D721Med (cell line): ENCODE results near the gene HMCN2.

Experiments
- DNase-seq: peaks from one replicate; pipeline ENCODE4 v3.0.0; 2011; ENCODE audit warnings: low spot score; ENCODE audit not compliant: insufficient read length
- FAIRE-seq: peaks from 2 replicates; lab custom pipeline; 2011; peaks lifted over from hg19 to GRCh38; lab: Jason Lieb, UNC
- TF ChIP-seq, protein P1 (sequence below): IDR thresholded peaks from 2 replicates; pipeline ENCODE4 v1.5.1; 2012; ENCODE audit warnings: mild to moderate bottlenecking, control low read depth; ENCODE audit not compliant: insufficient read depth; ENCODE audit errors: missing control alignments

Gene HMCN2

DNA sequence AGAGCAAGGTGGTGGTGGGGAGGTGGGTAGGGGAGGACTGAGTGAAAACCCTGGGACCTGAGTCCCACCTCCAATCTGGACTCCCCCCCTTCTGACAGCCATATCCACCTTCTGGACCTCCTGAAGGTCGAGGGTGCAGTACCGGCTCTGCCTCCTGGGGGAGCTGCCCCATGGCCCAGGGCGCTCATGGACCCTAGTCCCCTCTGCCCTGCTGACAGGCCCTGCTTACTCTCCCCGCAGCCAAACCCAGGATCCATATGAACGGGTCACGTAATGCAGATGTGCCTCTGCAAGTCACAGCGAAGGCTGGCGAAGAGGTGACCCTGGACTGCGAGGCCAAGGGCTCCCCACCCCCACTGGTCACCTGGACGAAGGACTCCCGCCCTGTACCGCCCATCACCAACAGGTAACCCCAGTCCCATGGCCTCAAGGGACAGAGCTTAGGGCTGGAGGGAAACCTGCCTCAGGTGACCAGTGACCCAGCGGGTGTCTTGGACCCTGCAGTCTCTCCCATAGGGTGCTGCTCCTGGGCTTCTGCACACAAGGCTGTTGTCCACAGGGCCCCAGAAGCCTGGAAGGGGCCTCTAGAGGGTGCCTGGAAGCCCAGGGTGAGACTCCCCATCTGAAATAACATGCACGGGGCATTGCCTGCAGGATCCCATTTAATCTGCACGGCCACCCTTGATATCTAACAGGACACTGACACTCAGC, 61.7 kb downstream of the HMCN2 start:
- TF ChIP-seq, protein P1, sequence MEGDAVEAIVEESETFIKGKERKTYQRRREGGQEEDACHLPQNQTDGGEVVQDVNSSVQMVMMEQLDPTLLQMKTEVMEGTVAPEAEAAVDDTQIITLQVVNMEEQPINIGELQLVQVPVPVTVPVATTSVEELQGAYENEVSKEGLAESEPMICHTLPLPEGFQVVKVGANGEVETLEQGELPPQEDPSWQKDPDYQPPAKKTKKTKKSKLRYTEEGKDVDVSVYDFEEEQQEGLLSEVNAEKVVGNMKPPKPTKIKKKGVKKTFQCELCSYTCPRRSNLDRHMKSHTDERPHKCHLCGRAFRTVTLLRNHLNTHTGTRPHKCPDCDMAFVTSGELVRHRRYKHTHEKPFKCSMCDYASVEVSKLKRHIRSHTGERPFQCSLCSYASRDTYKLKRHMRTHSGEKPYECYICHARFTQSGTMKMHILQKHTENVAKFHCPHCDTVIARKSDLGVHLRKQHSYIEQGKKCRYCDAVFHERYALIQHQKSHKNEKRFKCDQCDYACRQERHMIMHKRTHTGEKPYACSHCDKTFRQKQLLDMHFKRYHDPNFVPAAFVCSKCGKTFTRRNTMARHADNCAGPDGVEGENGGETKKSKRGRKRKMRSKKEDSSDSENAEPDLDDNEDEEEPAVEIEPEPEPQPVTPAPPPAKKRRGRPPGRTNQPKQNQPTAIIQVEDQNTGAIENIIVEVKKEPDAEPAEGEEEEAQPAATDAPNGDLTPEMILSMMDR, result no peak
- FAIRE-seq, result no peak
- no peak for DNase-seq

DNA sequence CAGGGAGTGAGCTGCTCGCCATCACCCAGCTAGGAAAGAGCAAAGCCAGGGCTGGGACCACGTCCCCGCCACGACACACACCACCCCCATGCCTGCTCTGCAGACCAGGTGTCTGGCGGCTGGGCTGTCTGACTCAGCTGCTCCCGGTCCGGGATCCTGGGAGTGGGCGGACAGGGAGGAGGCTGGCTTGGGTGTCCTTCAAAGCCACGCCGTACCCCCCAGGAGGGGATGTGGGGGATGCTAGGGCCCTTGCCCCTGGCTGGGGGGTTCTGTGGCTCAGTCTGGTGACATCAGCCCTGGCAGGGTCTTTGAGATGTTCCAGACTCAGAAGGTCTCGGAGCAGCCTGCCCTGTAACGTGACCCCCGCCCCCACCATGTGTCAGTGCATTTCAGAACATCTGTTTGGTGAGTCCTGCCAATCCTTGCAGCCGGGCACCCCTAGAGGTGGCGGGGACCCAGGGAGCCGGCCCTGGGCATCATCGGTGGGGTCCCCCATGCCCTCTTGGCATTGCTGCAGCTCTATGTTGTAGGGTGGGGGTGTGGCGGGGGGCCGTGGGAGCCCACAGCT, 62.3 kb downstream of the HMCN2 start:
- FAIRE-seq (no peak), DNase-seq (no peak)
- TF ChIP-seq, protein P1, result no peak

DNA sequence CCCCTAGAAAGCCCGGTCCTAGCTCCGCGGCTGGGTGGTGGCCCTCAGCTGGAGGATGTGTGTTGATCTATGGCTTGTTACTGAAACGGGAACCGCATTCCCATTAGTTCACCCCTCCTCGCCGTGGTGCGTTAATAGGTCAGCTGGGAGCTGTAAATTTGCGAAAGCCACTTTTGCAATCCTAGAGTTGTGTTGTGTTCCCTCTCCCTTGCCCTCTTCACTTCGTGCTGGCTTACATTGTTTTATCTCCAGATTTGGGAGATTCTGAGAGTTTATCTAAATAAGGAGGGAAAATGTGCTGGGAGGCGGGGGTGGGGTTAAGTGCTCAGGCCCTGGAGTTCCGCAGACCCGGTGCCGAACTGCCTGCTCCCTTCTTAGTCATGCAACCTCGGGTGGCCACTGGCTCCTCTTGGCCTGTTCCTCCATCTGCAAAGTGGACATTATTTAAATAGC, 62.8 kb downstream of the HMCN2 start:
- DNase-seq (no peak), FAIRE-seq (no peak)

DNA sequence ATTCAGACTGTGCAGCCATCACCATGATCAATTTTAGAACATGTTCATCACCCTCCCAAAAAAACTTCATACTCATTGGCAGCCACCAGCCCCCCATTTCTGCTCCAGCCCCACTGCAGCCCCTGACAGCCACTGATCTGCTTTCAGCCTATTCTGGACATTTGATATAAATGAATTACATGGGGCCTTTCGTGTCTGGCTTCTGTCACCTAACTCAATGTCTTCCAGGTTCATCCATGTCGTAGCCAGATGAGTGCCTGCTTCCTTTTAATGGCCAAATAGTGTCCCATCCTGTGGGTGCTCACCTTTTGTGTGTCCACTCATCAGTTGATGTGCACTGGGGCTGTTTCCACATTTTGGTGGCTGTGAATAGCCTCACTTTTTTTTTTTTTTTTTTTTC, 63.5 kb downstream of the HMCN2 start:
- FAIRE-seq, result no peak
- DNase-seq, result no peak
- TF ChIP-seq, protein P1, result no peak

More for the DNA sequence above, 62.8 kb downstream of the HMCN2 start:
- TF ChIP-seq, protein P1, result no peak

DNA sequence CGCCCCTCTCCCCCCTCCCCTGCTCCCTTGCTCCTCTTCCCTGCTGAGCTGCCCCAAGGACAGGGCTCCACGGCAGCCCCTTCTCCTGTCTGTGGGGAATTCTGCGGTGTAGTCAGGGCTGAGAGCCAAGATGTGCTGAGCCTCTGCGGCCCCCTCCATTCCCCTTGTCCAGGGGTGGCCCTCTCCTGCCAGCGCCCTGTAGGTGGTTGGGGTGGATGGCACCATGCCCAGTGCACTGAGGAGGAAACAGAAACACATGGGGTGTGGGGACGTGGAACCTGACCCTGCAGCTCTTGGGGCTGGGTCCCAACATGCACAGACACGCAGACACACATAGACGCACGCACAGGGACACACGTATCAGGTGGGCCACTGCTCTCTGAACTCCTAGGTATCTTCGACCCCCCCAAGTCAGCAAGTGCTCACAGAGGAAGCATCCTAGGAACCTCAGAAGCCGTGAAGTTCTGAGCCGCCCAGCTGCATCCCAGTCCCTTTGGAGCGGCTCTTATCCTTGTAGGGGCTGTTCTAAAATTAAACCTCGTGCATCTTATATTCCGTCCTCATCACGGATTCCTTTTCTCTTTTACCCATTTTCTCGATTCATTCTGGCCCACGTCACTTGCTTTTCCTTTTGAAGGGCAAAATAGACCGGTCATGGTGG, 64.8 kb downstream of the HMCN2 start:
- no peak for DNase-seq

DNA sequence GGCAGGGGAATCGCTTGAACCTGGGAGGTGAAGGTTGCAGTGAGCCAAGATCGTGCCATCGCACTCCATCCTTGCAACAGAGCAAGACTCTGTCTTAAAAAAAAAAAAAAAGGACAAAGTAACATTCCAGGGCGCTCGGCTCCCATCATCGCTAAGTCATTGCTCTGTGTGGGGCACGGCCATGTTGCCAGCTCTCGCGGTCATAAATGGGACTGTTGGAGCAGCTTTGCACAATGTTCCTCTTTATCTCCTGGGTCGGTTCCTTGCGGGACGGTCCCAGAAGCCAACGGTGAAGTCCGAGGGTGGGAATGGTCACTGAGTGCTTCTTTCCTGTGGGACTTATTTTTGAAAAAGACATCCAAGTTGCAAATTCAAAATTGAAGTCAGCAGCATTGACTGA, 65.5 kb downstream of the HMCN2 start:
- DNase-seq (no peak), FAIRE-seq (no peak)
- TF ChIP-seq, protein P1, result no peak

More for the DNA sequence above, 64.8 kb downstream of the HMCN2 start:
- no peak for FAIRE-seq
- TF ChIP-seq, protein P1, result no peak
